Activated CD8-positive, alpha-beta T cell treated with anti-CD3 and anti-CD28 coated beads for 36 hours (primary cell): Measurements from ENCODE around the gene TRMT11. TPM values are rescaled to one million over a fixed set of nuclear protein-coding genes. Genes with fewer than 3 reads are reported as not detected.

ENCODE experiments used
- ATAC-seq: fragments of 200-7000 bp; cut with Tn5 transposase; one replicate; pipeline ENCODE4 v1.10.0; 2021; ENCODE audit warnings: mild to moderate bottlenecking, moderate library complexity
- CTCF ChIA-PET: fragments of 350-600 bp; sonication (Branson Sonifier 250); formaldehyde crosslinking; loops from one replicate; lab custom pipeline; 2021; ENCODE audit warnings: antibody characterized with exemption; lab: Charles Lee
- POLR2A ChIA-PET: fragments of 350-600 bp; sonication (Branson Sonifier 250); formaldehyde crosslinking; loops from one replicate; lab custom pipeline; 2021; ENCODE audit warnings: antibody characterized with exemption; lab: Charles Lee
- DNase-seq: peaks from one replicate; pipeline ENCODE4 v3.0.0-alpha.2; 2020
- H3K27ac Mint-ChIP-seq: one replicate; pipeline ENCODE4 v1.8.0; 2021; ENCODE audit warnings: mild to moderate bottlenecking, mixed read lengths
- H3K27me3 Mint-ChIP-seq: one replicate; pipeline ENCODE4 v1.8.0; 2021; ENCODE audit warnings: mixed read lengths
- H3K36me3 Mint-ChIP-seq: one replicate; pipeline ENCODE4 v1.8.0; 2021; ENCODE audit warnings: low read depth, mixed read lengths
- H3K4me1 Mint-ChIP-seq: one replicate; pipeline ENCODE4 v1.8.0; 2021; ENCODE audit warnings: low read depth, mixed read lengths
- H3K4me3 Mint-ChIP-seq: one replicate; pipeline ENCODE4 v1.8.0; 2021; ENCODE audit warnings: mild to moderate bottlenecking, moderate library complexity, mixed read lengths
- H3K9me3 Mint-ChIP-seq: one replicate; pipeline ENCODE4 v1.8.0; 2021; ENCODE audit warnings: mixed read lengths
- CTCF ChIP-seq: fragments of 200-600 bp; IDR thresholded peaks from one replicate; pipeline ENCODE4 v1.8.0; 2022; ENCODE audit warnings: antibody characterized with exemption, mild to moderate bottlenecking
- intact Hi-C: fragments of 100-400 bp; cut with micrococcal nuclease; formaldehyde crosslinking; loops from one replicate; pipeline ENCODE4 v1.10.0; 2022
- total RNA-seq, 2 experiments: library from RNA; stranded (reverse); gene quantifications; one replicate each; pipeline ENCODE4 v1.2.3, GENCODE V29; 2021

TRMT11 gene
- 10 to 100 TPM; 41.5 to 49.1 TPM for total RNA-seq

GRCh38 chr6:125986301-125987025 lies at the start of gene TRMT11:
TRMT11 (plus strand) TSS chr6:125986540; CDS start chr6:125986551, 11 bp downstream.
- Mint-ChIP-seq H3K36me3 (peaks cover 2% of the 10 kb centered on the region), H3K27ac (peak within 1 kb of the TSS; percentile 21), H3K27me3 (no peaks in the 10 kb centered on the region), H3K4me1 (peaks cover 20% of the 10 kb centered on the region), H3K4me3 (no peak within 1 kb of the TSS), H3K9me3 (no peaks in the 10 kb centered on the region)
- ATAC-seq, result peak; percentile 96
- ChIA-PET CTCF (interaction anchor here (0.8 to 4.1 kb wide), 13 partner anchors 11 to 790 kb away, joined by 3 to 48 read pairs (median 5); partner anchors contain the start of genes HINT3 and NCOA7), POLR2A (interaction anchor here (0.6 to 2.5 kb wide), 19 partner anchors 9 to 685 kb away, joined by 3 to 16 read pairs (median 3); partner anchors contain the start of genes HDDC2, HEY2, HINT3 and NCOA7)
- intact Hi-C loops, result no loop called here
- TF ChIP-seq CTCF, result no peak
- peak; percentile 87 for DNase-seq

GRCh38 chr6:125939026-125939425 lies 47.3 kb upstream of the TRMT11 start:
- intact Hi-C loops, result no loop called here
- Mint-ChIP-seq H3K36me3 (no peaks in the 10 kb centered on the region), H3K27me3 (peaks cover 14% of the 10 kb centered on the region), H3K4me3 (no peak overlapping the region), H3K9me3 (no peaks in the 10 kb centered on the region), H3K27ac (no peak overlapping the region), H3K4me1 (peaks cover 5% of the 10 kb centered on the region)
- DNase-seq (no peak), ATAC-seq (no peak)
- TF ChIP-seq CTCF, result no peak
- CTCF ChIA-PET, result interaction anchor here (1.8 kb wide), 1 partner anchor 14 kb away, joined by 4 read pairs; no protein-coding TSS in a partner anchor
- POLR2A ChIA-PET, result no interaction called here

GRCh38 chr6:125939791-125940190 lies 46.5 kb upstream of the TRMT11 start:
- POLR2A ChIA-PET, result no interaction called here
- CTCF ChIA-PET, result interaction anchor here (0.8 to 1.8 kb wide), 2 partner anchors 13 to 33 kb away, joined by 4 read pairs; no protein-coding TSS in a partner anchor
- no peak for DNase-seq
- H3K27me3 Mint-ChIP-seq, result peaks cover 14% of the 10 kb centered on the region
- intact Hi-C loops, result no loop called here
- no peak overlapping the region for H3K27ac Mint-ChIP-seq
- no peak for ATAC-seq
- H3K4me3 Mint-ChIP-seq, result no peak overlapping the region
- peaks cover 7% of the 10 kb centered on the region for H3K4me1 Mint-ChIP-seq
- no peak for TF ChIP-seq CTCF
- H3K9me3 Mint-ChIP-seq, result no peaks in the 10 kb centered on the region
- H3K36me3 Mint-ChIP-seq, result no peaks in the 10 kb centered on the region

DNA sequence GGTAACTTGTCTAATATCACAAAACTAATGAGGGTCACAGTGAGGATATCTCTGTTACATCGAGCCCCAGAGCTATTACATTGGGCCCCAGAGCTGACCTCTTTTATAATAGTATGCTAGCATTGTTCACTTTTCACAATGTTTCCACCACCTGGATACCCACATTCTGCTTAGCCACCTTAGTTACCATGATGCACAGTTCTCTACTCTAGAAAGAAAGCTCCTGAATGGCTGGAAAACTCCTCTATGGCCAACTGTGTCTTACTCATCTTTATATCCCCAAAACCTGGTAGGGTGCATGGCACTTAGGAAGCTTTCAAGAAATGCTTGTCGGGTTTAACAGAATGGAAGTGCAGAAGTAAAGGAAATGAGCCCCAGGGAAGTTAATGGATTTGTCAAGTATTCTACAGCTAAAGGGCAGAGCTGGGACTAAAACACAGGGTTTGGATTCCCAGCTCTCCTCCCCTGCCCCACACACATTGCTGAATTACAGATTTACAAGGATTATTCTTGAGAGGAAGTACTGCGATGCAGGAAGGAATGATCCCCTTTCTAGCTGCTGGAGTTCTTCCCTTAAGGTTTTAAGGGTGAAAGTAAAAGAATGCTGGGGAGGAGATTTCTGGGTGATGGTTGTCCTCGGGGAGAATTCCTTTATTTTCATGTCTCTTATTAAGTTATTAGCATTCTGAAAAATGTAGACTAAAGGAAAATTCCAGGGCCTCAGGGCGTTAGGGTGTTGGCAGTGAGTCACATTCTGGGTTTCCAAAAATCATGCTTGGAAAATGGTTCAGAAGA lies 45.9 kb upstream of the TRMT11 start:
- no peaks in the 10 kb centered on the region for H3K36me3 Mint-ChIP-seq
- CTCF ChIA-PET, result interaction anchor here (0.8 to 1.8 kb wide), 3 partner anchors 12 to 34 kb away, joined by 3 to 4 read pairs (median 4); no protein-coding TSS in a partner anchor
- peaks cover 7% of the 10 kb centered on the region for H3K4me1 Mint-ChIP-seq
- intact Hi-C loops, result no loop called here
- no peaks in the 10 kb centered on the region for H3K9me3 Mint-ChIP-seq
- TF ChIP-seq CTCF, result no peak
- no peak overlapping the region for H3K4me3 Mint-ChIP-seq
- H3K27ac Mint-ChIP-seq, result no peak overlapping the region
- peaks cover 14% of the 10 kb centered on the region for H3K27me3 Mint-ChIP-seq
- POLR2A ChIA-PET, result no interaction called here
- DNase-seq (no peak), ATAC-seq (no peak)
